K562 treated with DMSO at 1 percent for 12 hours (cell line): ENCODE data around the gene WDR19. TPM values are rescaled to one million over a fixed set of nuclear protein-coding genes. Genes with fewer than 3 reads are reported as not detected.

Source experiments
- total RNA-seq: library from RNA; unstranded; fragments of 300-600 nt; gene quantifications from 2 replicates; pipeline ENCODE4 v1.2.3, GENCODE V29; 2022; ENCODE audit not compliant: insufficient read depth

Gene WDR19
- 5.6 and 19.4 TPM in 2 replicates for total RNA-seq

GRCh38 chr4:39181905-39182638 is at the start of gene WDR19:
TSS of gene WDR19 (plus strand) at chr4:39182529. CDS start at chr4:39182558, 29 bp downstream.

Other genes starting within 250 kb of the WDR19 start
- gene TMEM156, start 150.1 kb upstream of the WDR19 start, total RNA-seq = 5.3 and 5.7 TPM in 2 replicates
- 20.2 and 39.5 TPM in 2 replicates for gene KLHL5, start 120.3 kb upstream of the WDR19 start, total RNA-seq
- gene RFC1, start 183.8 kb downstream of the WDR19 start, total RNA-seq = 23.0 and 47.7 TPM in 2 replicates
- not detected in 2 replicates for gene KLB, start 224.4 kb downstream of the WDR19 start, total RNA-seq